HepG2 (cell line): ENCODE data around the gene EGR4. TPM values are rescaled to one million over a fixed set of nuclear protein-coding genes. Genes with fewer than 3 reads are reported as not detected.

ENCODE experiments used
- AGO2 ChIP-seq: fragments of 200-400 bp; formaldehyde crosslinking; optimal IDR thresholded peaks from 2 replicates; pipeline ENCODE3; 2017; ENCODE audit warnings: mild to moderate bottlenecking, low read depth, low read length, moderate library complexity
- DZIP1 ChIP-seq: sonication (generic); formaldehyde crosslinking; IDR thresholded peaks from 2 replicates; pipeline ENCODE4 v1.5.0; 2020; ENCODE audit warnings: mild to moderate bottlenecking, missing genetic modification reagents
- IKZF1 ChIP-seq: fragments of 450-650 bp; IDR thresholded peaks from 2 replicates; pipeline ENCODE4 v1.7.1; 2016
- KDM5B ChIP-seq: sonication (generic); formaldehyde crosslinking; IDR thresholded peaks from 2 replicates; pipeline ENCODE4 v1.4.0; 2020; ENCODE audit warnings: missing genetic modification reagents, mild to moderate bottlenecking, borderline replicate concordance
- MXI1 ChIP-seq: IDR thresholded peaks from 3 replicates; pipeline ENCODE4 v1.6.1; 2012; ENCODE audit warnings: low read depth, low read length, inconsistent platforms, borderline replicate concordance
- MYC ChIP-seq: sonication (generic); formaldehyde crosslinking; IDR thresholded peaks from 2 replicates; pipeline ENCODE4 v1.9.0; 2021; ENCODE audit warnings: missing genetic modification reagents, borderline replicate concordance
- RBFOX2 ChIP-seq: fragments of 200-400 bp; formaldehyde crosslinking; IDR thresholded peaks from 2 replicates; pipeline ENCODE4 v1.6.1; 2017; ENCODE audit warnings: low read depth, mild to moderate bottlenecking, low read length
- SAFB2 ChIP-seq: sonication (generic); formaldehyde crosslinking; IDR thresholded peaks from 2 replicates; pipeline ENCODE4 v1.5.1; 2020; ENCODE audit warnings: missing genetic modification reagents, low read depth, mild to moderate bottlenecking, borderline replicate concordance
- WIZ ChIP-seq: sonication (generic); formaldehyde crosslinking; IDR thresholded peaks from 2 replicates; pipeline ENCODE4 v1.5.1; 2020; ENCODE audit warnings: mild to moderate bottlenecking, missing genetic modification reagents
- ZNF18 ChIP-seq: sonication (generic); formaldehyde crosslinking; IDR thresholded peaks from 2 replicates; pipeline ENCODE4 v1.8.0; 2022; ENCODE audit warnings: mild to moderate bottlenecking, missing genetic modification reagents; ENCODE audit not compliant: insufficient replicate concordance
- ZNF333 ChIP-seq: sonication (generic); formaldehyde crosslinking; IDR thresholded peaks from 2 replicates; pipeline ENCODE4 v1.4.0; 2020; ENCODE audit warnings: mild to moderate bottlenecking, missing genetic modification reagents, borderline replicate concordance
- ZNF44 ChIP-seq: sonication (generic); formaldehyde crosslinking; IDR thresholded peaks from 2 replicates; pipeline ENCODE4 v1.5.1; 2020; ENCODE audit warnings: mild to moderate bottlenecking, missing genetic modification reagents
- ZNF484 ChIP-seq: sonication (generic); formaldehyde crosslinking; IDR thresholded peaks from 2 replicates; pipeline ENCODE4 v1.5.1; 2020; ENCODE audit warnings: mild to moderate bottlenecking, low read depth, missing genetic modification reagents, borderline replicate concordance
- ZNF672 ChIP-seq: sonication (generic); formaldehyde crosslinking; IDR thresholded peaks from 2 replicates; pipeline ENCODE4 v1.8.1; 2022; ENCODE audit warnings: missing genetic modification reagents
- ZNF777 ChIP-seq: sonication (generic); formaldehyde crosslinking; IDR thresholded peaks from 2 replicates; pipeline ENCODE4 v1.4.0; 2020; ENCODE audit warnings: missing genetic modification reagents
- ZNF891 ChIP-seq: sonication (generic); formaldehyde crosslinking; IDR thresholded peaks from 2 replicates; pipeline ENCODE4 v1.5.0; 2020; ENCODE audit warnings: mild to moderate bottlenecking, missing genetic modification reagents
- polyA plus RNA-seq, 8 experiments: library from polyadenylated mRNA; depleted of rRNA in 3 of 8; stranded (reverse) in 7 of 8; unstranded in 1 of 8; fragments of >200 nt; fragmentation: Illumina TruSeq in 4 of 8; extraction: Trizol in 4 of 8; gene quantifications; 2 replicates each; pipeline versions ENCODE4 v1.2.1 to v1.2.3, GENCODE V29; 2011 to 2016; ENCODE audit warnings: low read depth in 4 of 8, missing spikeins in 1 of 8, mixed read lengths in 1 of 8; ENCODE audit not compliant: insufficient read depth in 1 of 8
- total RNA-seq, 5 experiments: library from RNA; depleted of rRNA; stranded (reverse); fragments of >200 nt; fragmentation: Illumina TruSeq; extraction: Trizol; gene quantifications; 2 replicates each; pipeline ENCODE4 v1.2.3, GENCODE V29; 2016; ENCODE audit warnings: low read depth in 1 of 5
- TF ChIP-seq, protein P1 (sequence below), 2 experiments: sonication (generic) in 1 of 2; formaldehyde crosslinking in 1 of 2; IDR thresholded peaks; 2 replicates each; pipeline versions ENCODE4 v1.4.0 to v1.6.1; 2018 to 2020; ENCODE audit warnings: missing genetic modification reagents in 2 of 2, borderline replicate concordance in 1 of 2, low read depth in 1 of 2, mild to moderate bottlenecking in 1 of 2, missing biosample characterization in 1 of 2
- TF ChIP-seq, protein P2 (sequence below): IDR thresholded peaks from 2 replicates; pipeline ENCODE4 v1.6.1; 2012; ENCODE audit warnings: inconsistent platforms
- TF ChIP-seq, protein P3 (sequence below): sonication (generic); formaldehyde crosslinking; IDR thresholded peaks from 2 replicates; pipeline ENCODE4 v1.8.1; 2023; ENCODE audit warnings: missing genetic modification reagents, mild to moderate bottlenecking, borderline replicate concordance

The EGR4 gene
- total and polyA plus RNA-seq, 2 of the 13 experiments (the other 11 are each of a cell fraction or from before 2014, with no cell fraction given): not detected

GRCh38 chr2:73283545-73284295 is 9.6 kb downstream of the EGR4 start (continued):
- TF ChIP-seq SAFB2 (CRISPR knock-in tag) (0 out of 2 replicates have a peak, but pooled peaks have one; percentile 25), IKZF1 (no peak), RBFOX2 (peak; percentile 49; the same call in 1 of the 2 replicates), AGO2 (peak; percentile 23), ZNF777 (CRISPR knock-in tag) (peak; percentile 22), ZNF18 (CRISPR knock-in tag) (peak; percentile 55), ZNF891 (CRISPR knock-in tag) (peak; percentile 93; the same call in 1 of the 2 replicates), DZIP1 (CRISPR knock-in tag) (0 out of 2 replicates have a peak, but pooled peaks have one; percentile 74), ZNF333 (CRISPR knock-in tag) (peak; percentile 80; the same call in 1 of the 2 replicates), KDM5B (CRISPR knock-in tag) (peak; percentile 47), ZNF484 (CRISPR knock-in tag) (no peak), ZNF672 (CRISPR knock-in tag) (peak; percentile 10; the same call in 1 of the 2 replicates), ZNF44 (no peak; the same call in 1 of the 2 replicates), WIZ (CRISPR knock-in tag) (peak; percentile 14; the same call in 1 of the 2 replicates), MYC (peak; percentile 75), MXI1 (0 out of 3 replicates have a peak, but pooled peaks have one; percentile 51)
- TF ChIP-seq, protein P1, sequence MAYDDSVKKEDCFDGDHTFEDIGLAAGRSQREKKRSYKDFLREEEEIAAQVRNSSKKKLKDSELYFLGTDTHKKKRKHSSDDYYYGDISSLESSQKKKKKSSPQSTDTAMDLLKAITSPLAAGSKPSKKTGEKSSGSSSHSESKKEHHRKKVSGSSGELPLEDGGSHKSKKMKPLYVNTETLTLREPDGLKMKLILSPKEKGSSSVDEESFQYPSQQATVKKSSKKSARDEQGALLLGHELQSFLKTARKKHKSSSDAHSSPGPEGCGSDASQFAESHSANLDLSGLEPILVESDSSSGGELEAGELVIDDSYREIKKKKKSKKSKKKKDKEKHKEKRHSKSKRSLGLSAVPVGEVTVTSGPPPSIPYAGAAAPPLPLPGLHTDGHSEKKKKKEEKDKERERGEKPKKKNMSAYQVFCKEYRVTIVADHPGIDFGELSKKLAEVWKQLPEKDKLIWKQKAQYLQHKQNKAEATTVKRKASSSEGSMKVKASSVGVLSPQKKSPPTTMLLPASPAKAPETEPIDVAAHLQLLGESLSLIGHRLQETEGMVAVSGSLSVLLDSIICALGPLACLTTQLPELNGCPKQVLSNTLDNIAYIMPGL (CRISPR knock-in tag; IDR thresholded peaks at IDR 0.05; ENCODE audit: borderline replicate concordance in 1 of 2, low read depth in 1 of 2): peak in 1 of 2 experiments; percentile 59; a peak in 3 of 4 replicates
- TF ChIP-seq, protein P2, sequence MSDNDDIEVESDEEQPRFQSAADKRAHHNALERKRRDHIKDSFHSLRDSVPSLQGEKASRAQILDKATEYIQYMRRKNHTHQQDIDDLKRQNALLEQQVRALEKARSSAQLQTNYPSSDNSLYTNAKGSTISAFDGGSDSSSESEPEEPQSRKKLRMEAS: peak; percentile 77; the same call in 1 of the 2 replicates
- TF ChIP-seq, protein P3, sequence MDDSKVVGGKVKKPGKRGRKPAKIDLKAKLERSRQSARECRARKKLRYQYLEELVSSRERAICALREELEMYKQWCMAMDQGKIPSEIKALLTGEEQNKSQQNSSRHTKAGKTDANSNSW: peak; percentile 22; the same call in 1 of the 2 replicates
